ENCODE measurements around the gene POLR2M.

DNA sequence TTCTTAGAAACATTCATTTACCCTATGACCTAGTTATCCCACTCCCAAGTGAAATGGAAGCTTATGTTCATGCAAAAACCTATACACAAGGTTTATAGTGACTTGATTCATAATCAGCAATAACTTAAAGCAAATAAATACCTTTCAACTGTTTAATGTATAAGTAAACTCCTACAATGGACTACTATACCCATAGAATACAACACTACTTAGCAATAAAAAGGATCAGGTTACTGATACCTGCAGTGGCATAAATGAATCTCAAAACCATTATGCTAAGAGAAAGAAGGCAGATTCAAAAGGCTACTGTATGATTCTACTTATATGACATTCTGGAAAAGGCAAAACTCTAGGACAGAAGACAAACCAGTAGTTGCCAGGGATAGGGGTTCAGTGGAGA is 8.3 kb upstream of the POLR2M start:
- no peak for TF ChIP-seq TAF1 (IDR thresholded peaks at IDR 0.05; ENCODE audit: borderline replicate concordance, insufficient read depth, low read length)
- no peak for TF ChIP-seq POLR2AphosphoS5 (IDR thresholded peaks at IDR 0.05; ENCODE audit: low read depth, low read length)
- TF ChIP-seq, protein P1, sequence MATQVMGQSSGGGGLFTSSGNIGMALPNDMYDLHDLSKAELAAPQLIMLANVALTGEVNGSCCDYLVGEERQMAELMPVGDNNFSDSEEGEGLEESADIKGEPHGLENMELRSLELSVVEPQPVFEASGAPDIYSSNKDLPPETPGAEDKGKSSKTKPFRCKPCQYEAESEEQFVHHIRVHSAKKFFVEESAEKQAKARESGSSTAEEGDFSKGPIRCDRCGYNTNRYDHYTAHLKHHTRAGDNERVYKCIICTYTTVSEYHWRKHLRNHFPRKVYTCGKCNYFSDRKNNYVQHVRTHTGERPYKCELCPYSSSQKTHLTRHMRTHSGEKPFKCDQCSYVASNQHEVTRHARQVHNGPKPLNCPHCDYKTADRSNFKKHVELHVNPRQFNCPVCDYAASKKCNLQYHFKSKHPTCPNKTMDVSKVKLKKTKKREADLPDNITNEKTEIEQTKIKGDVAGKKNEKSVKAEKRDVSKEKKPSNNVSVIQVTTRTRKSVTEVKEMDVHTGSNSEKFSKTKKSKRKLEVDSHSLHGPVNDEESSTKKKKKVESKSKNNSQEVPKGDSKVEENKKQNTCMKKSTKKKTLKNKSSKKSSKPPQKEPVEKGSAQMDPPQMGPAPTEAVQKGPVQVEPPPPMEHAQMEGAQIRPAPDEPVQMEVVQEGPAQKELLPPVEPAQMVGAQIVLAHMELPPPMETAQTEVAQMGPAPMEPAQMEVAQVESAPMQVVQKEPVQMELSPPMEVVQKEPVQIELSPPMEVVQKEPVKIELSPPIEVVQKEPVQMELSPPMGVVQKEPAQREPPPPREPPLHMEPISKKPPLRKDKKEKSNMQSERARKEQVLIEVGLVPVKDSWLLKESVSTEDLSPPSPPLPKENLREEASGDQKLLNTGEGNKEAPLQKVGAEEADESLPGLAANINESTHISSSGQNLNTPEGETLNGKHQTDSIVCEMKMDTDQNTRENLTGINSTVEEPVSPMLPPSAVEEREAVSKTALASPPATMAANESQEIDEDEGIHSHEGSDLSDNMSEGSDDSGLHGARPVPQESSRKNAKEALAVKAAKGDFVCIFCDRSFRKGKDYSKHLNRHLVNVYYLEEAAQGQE (IDR thresholded peaks at IDR 0.05; ENCODE audit: insufficient read depth in 1 of 2, low read depth in 2 of 2, low read length in 2 of 2) = no peak

All from PFSK-1 (cell line).